NOMO-1 treated with DMSO at 0.1 percent for 48 hours (cell line): ENCODE results near the gene HSD17B2.
"Not testable (repeated sequence)": the region's sequence is repeated elsewhere in the genome, so short reads cannot be mapped to it uniquely, and the experiment has no call there.

Experiments
- DNase-seq: peaks from one replicate; lab custom pipeline; 2025; ENCODE audit not compliant: unreplicated experiment; lab: John Stamatoyannopoulos, UW

The HSD17B2 gene

GRCh38 chr16:82118749-82119148 is 83.7 kb downstream of the HSD17B2 start:
- DNase-seq: no peak

DNA sequence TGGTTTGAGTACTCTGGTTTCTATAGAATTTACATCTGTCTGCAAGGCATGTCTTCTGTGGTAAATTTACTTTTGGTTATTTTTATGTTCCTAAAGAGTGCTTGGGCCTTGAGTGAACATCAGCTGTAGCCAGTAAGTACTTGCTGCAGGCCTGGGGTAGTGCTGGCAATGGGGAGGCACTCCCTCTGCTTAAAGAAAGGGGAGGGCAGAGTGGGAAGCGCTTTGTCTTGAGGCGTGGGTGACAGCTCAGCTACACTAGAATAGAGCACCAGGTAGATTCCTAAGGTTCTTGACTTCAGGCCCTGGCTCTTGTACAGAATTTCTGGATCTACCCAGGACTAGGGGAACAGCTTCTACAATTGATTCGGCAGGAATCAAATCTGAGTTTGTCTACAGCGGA is 84.4 kb downstream of the HSD17B2 start:
- DNase-seq: no peak

GRCh38 chr16:82124651-82125050 is 89.6 kb downstream of the HSD17B2 start:
- no peak for DNase-seq

- DNase-seq: no peak
These were observed 94.8 kb downstream of the HSD17B2 start for GRCh38 chr16:82129881-82130280.

- no peak for DNase-seq
These were observed 98.7 kb downstream of the HSD17B2 start for GRCh38 chr16:82133798-82134197.

GRCh38 chr16:82134846-82135245 is 99.8 kb downstream of the HSD17B2 start:
- DNase-seq: no peak

GRCh38 chr16:82135844-82136243 is 100.8 kb downstream of the HSD17B2 start:
- DNase-seq: no peak

- no peak for DNase-seq
These were observed 102.1 kb downstream of the HSD17B2 start for GRCh38 chr16:82136956-82137821.

GRCh38 chr16:82137822-82138167 is 102.7 kb downstream of the HSD17B2 start:
- DNase-seq: no peak

DNA sequence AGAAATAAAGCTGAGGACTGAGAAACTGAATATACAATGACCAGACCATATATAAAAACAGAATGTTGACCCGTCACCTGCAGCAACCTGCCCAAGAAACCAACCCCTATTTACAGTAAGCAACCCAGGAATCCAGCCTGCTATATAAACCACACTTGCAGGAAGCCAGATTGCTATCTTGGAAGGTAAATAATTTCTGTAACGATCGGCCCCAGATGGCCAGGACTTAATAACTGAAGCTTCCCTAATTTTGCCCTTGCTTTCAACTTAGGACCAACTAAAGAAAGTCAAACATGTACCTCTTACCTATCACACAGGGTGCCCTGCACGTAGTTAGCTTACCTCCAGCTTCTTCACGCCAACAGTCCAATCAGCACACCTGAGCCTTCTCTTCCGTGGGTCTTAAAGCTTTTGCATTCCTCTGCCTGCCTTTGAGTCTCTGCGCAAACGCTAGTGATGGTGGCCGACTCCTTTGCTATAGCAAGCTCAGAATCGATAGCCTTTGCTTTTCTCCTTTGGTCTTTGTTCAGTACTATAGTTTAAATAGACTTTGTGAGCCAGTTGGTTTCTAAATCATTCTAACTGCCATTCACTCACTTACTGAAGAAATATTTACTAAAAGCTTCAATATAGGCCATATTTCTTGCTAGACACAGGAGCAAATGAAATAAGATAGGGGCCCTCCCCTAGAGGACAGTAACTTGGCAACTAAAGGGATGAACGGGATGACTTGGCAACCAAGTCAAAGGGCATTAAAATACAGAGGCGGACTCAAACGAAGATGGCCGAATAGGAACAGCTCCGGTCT is 103.6 kb downstream of the HSD17B2 start:
- no peak for DNase-seq

- DNase-seq: not testable (repeated sequence)
These were observed 104.2 kb downstream of the HSD17B2 start for GRCh38 chr16:82139286-82139571.

GRCh38 chr16:82146556-82146955 is 111.5 kb downstream of the HSD17B2 start:
- DNase-seq: no peak

DNA sequence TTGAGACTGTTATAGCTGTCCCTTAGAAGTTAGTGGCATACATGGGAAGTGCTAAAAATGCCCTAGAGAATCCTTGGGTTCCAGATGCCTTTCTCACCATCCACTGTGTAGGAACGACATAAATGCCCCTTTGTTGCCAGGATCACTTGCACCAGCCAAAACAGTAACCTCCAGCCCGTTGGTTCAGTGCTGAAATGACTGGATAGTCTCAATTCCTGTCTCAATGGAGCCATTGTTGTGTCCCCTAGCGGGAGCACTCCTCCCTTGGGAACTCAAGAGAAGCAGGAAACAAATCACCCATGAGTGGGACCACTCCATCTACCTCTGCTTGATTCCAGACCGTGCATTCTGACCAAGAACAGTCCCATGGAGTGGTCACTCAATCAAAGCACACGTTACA is 111.9 kb downstream of the HSD17B2 start:
- no peak for DNase-seq

DNA sequence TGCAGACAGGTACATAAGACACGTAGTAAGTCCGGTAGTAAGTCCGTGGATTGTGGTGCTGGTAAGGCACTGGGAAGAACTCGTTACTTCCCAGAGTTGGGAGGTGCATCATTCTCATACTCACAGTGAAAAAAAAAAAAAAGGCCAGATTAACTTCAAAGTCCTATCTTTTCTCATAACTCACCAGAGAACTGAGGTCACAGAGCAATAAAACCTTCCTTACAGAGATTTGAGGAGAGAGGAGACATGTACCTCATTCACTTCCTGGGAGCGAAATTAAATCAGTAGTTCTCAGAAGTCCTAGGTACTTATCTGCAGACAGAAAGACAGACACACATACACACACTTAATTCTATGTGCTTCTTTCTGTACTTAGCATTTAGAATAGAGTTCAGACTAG is 112.5 kb downstream of the HSD17B2 start:
- DNase-seq: no peak
